GM12801 (cell line): ENCODE results near the gene KSR2.

Experiments
- TF ChIP-seq, protein P1 (sequence below): IDR thresholded peaks from one replicate; pipeline ENCODE4 v1.5.1; 2011; ENCODE audit warnings: control low read depth; ENCODE audit not compliant: insufficient read length; ENCODE audit errors: extremely low read depth

The KSR2 gene

GRCh38 chr12:117466677-117467362 lies 502.0 kb downstream of the KSR2 start:
- TF ChIP-seq, protein P1, sequence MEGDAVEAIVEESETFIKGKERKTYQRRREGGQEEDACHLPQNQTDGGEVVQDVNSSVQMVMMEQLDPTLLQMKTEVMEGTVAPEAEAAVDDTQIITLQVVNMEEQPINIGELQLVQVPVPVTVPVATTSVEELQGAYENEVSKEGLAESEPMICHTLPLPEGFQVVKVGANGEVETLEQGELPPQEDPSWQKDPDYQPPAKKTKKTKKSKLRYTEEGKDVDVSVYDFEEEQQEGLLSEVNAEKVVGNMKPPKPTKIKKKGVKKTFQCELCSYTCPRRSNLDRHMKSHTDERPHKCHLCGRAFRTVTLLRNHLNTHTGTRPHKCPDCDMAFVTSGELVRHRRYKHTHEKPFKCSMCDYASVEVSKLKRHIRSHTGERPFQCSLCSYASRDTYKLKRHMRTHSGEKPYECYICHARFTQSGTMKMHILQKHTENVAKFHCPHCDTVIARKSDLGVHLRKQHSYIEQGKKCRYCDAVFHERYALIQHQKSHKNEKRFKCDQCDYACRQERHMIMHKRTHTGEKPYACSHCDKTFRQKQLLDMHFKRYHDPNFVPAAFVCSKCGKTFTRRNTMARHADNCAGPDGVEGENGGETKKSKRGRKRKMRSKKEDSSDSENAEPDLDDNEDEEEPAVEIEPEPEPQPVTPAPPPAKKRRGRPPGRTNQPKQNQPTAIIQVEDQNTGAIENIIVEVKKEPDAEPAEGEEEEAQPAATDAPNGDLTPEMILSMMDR, result no peak

- TF ChIP-seq, protein P1, result no peak
Observed at GRCh38 chr12:117461732-117462131, 507.1 kb downstream of the KSR2 start.

- TF ChIP-seq, protein P1, result no peak
Observed at GRCh38 chr12:117459229-117459628, 509.6 kb downstream of the KSR2 start.

DNA sequence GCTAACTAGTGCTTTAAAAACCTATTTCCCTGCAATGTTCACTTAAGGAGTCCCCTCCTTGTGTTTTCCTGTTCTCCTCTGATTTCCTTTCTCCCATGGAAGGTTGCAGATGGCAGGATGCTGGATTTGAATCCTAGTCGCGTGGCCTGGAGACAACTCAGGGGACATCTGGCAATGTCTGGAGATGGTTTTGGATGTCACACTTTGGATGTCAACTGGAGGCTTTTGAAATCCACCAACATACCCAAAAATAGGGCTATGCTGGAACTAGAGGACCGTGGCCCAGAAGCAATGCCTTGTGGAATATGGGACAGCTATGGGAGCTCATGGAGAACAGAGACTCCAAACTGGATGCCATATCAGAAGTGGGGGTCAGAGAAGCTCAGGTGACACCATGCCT lies 511.6 kb downstream of the KSR2 start:
- TF ChIP-seq, protein P1, result no peak

DNA sequence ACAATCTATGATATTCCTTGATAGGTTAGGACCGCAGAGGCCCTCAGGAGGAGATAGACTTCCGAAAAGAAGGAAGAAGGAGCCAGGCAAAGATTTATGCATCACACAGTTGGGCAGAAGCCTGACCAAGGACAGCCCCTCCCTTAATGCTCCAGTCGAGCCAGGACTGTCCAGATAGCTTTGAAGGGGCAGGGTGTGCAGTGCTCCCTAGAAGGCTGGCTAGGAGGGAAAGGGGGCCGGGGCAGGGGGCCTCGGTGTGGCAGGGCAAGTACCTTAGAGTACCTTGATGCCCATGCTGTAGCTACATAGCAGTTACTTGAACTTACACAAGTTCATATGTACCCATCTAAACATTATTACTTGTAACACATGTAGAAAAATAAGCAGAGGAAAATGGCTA lies 512.7 kb downstream of the KSR2 start:
- TF ChIP-seq, protein P1, result no peak

GRCh38 chr12:117453961-117454360 lies 514.8 kb downstream of the KSR2 start:
- TF ChIP-seq, protein P1, result no peak

DNA sequence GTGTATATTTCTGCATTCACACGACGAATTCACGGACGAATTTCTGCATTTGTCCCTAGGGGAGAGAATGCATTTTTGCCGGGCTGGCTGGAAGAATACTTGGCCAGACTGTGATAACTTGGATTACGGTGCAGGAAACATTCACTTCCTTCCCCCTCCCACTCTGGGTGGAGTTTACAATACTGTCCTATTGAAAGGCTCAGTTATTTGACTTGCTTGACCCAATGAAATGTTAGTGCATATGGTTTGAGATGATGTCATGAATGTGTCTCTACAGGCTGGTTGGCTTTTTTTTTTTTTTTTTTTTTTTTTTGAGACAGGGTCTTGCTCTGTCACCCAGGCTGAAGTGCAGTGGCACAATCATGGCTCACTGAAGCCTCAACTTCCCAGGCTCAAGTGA lies 516.7 kb downstream of the KSR2 start:
- TF ChIP-seq, protein P1, result no peak

DNA sequence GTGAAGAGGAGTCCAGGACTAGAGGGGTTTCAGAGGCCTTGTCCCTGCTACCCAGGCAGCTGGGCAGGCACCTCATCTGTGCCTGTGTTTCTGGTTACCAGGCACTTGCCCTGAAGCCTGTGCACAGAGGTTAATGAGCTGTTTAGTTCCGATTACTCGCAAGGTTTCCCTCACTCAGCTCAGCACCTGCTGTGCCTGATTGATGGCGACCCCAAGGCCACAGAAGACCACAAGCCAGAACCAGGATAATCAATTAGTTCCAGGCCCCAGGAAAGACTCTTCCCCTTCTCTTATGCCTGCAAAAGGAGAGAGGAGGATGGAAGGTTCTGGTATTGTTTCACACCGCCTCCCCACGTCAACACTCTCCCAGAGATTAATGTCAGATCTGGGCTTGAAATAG lies 518.6 kb downstream of the KSR2 start:
- TF ChIP-seq, protein P1, result no peak
